Hematopoietic multipotent progenitor cell treated with erythropoietin and hydrocortisone succinate and interleukin-3 and kit ligand, for 17 days (in vitro differentiated cells): ENCODE results near the gene PIAS1.
"Not testable (repeated sequence)": the region's sequence is repeated elsewhere in the genome, so short reads cannot be mapped to it uniquely, and the experiment has no call there.

Source experiments
- DNase-seq: peaks from one replicate; pipeline ENCODE4 v3.0.0-alpha.2; 2015; ENCODE audit warnings: low spot score

Gene PIAS1

GRCh38 chr15:68114840-68115239 lies 60.7 kb downstream of the PIAS1 start:
- DNase-seq, result peak; percentile 25

GRCh38 chr15:68124700-68125099 lies 70.6 kb downstream of the PIAS1 start:
- no peak for DNase-seq

DNA sequence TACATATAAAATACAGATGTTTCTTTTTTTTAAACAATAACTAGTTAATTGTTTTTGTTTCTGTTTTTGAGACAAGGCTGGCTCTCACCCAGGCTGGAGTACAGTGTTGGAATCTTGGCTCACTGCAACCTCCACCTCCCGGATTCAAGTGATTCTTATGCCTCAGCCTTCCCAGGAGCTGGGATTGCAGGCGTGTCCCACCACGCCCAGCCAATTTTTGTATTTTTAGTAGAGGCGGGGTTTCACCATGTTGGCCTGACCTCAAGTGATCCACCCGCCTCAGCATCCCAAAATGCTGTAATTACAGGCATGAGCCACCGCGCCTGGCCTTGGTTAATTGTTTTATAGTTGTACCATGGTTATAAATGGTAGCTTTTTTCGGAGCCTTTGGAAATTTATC lies 72.3 kb downstream of the PIAS1 start:
- no peak for DNase-seq

GRCh38 chr15:68129072-68129471 lies 75.0 kb downstream of the PIAS1 start:
- DNase-seq, result no peak

DNA sequence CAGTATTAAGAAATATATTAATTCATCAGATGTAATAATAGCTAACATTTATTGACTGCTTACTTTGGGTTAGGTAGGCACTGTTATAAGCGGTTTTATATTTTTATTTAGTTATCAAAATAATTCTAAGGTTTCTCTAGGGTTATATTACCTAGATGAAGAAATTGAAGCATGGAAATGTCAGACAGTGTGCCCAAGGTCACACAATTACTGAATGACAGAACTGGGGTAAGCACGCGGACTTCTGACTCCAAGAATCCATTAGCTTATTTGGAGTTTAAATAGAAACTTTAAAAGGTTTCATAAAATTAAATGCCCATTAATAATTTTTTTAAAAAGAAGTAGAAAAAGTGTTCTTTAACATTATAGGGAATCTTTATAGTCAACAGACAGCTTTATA lies 76.7 kb downstream of the PIAS1 start:
- no peak for DNase-seq

- DNase-seq, result no peak
These were observed 83.0 kb downstream of the PIAS1 start for GRCh38 chr15:68137096-68137495.

- DNase-seq, result no peak
These were observed 89.0 kb downstream of the PIAS1 start for GRCh38 chr15:68143129-68143528.

GRCh38 chr15:68143785-68144184 lies 89.7 kb downstream of the PIAS1 start:
- DNase-seq, result no peak

DNA sequence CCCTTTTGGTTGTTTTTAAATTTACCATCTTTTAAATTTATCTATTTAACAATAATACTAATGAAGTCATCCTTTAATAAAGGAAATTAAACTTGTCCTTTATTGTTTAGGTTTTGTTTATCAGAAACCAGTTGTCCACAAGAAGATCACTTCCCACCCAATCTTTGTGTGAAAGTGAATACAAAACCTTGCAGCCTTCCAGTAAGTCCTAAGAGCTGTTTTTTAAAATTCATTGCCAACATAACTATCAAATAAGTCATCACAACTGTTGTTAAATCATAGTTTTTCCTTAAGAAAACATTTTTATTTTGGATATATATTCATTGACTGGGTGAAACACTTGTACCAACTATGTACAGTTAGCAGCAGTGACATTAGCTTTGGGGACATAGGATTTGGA lies 91.6 kb downstream of the PIAS1 start:
- no peak for DNase-seq

- no peak for DNase-seq
These were observed 93.9 kb downstream of the PIAS1 start for GRCh38 chr15:68148039-68148438.

- DNase-seq, result no peak
These were observed 94.9 kb downstream of the PIAS1 start for GRCh38 chr15:68149059-68149458.

GRCh38 chr15:68150187-68150586 lies 96.1 kb downstream of the PIAS1 start:
- DNase-seq, result no peak

DNA sequence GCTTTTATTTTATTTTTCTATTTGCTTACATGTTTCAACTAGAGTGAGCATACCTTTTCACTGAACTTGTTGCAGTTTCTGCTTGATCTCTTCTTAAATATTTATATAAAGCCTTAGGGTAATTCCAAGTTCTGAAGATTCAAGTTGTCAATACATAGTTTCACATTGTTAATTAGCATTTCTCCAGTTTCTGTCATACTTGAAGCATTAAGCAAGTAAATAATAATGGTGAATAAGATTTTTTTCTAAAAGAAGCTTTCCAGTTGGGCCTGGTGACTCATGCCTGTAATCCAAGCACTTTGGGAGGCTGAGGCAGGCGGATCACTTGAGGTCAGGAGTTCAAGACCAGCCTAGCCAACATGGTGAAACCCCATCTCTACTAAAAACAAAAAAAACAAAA lies 97.2 kb downstream of the PIAS1 start:
- no peak for DNase-seq

DNA sequence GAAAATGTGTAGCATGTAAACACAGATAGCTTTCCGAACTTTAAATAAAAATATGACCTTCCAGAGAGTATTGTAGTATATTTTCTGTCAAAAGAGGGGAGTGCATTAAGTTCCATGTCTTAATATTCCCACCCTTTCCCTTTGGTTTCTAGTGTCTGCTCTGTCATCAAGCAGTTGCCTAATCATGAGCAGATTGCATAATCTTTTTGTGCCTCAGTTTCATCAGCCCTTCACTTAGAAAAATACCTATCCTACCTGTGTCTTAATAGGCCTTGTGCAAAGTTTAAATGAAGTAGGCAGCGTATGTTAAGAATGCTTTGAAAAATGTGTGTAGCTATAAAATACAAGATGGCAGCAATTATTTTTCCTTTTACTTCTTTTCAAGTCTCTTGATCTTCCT lies 98.2 kb downstream of the PIAS1 start:
- no peak for DNase-seq

- DNase-seq, result peak; percentile 57
These were observed 100.9 kb downstream of the PIAS1 start for GRCh38 chr15:68154923-68155559.

- no peak for DNase-seq
These were observed 103.0 kb downstream of the PIAS1 start for GRCh38 chr15:68157074-68157473.

- no peak for DNase-seq
These were observed 104.0 kb downstream of the PIAS1 start for GRCh38 chr15:68158046-68158628.

- no peak for DNase-seq
These were observed 109.1 kb downstream of the PIAS1 start for GRCh38 chr15:68163191-68163590.

DNA sequence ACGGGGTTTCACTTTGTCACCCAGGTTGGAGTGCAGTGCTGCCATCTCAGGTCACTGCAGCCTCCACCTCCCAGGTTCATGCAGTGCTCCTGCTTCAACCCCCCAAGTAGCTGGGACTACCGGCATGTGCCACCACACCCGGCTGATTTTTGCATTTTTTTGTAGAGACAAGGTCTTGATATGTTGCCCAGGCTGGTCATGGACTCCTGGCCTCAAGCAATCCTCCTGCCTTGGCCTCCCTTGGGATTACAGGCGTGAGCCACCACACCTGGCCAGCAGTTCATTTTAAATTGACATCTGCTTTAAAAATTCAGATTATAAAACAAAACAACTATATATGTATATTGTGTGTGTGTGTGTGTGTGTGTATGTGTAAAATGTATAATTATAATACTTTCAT lies 112.7 kb downstream of the PIAS1 start:
- no peak for DNase-seq

DNA sequence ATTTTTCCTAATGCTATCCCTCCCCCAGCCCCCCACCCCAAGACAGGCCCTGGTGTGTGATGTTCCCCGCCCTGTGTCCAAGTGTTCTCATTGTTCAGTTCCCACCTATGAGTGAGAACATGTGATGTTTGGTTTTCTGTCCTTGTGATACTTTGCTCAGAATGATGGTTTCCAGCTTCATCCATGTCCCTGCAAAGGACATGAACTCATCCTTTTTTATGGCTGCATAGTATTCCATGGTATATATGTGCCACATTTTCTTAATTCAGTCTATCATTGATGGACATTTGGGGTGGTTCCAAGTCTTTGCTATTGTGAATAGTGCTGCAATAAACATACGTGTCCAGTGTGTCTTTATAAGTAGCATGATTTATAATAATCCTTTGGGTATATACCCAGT lies 117.9 kb downstream of the PIAS1 start:
- not testable (repeated sequence) for DNase-seq

DNA sequence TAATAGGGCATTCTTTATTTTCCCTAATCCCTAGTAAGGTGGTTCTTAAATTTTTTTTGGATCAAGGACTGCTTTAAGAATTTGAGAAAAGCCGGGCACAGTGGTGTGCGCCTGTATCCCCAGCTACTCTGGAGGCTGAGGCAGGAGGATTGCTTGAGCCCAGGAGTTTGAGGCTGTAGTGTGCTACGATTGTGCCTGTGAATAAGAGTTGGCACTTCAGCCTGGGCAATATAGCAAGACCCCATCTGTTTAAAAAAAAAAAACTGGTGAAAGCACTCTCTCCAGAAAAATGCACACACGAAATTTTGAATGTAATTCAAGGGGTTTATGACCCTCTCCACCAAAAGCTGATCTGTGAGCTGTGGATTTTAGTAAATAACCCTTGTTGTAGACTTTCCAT lies 119.0 kb downstream of the PIAS1 start:
- DNase-seq, result no peak

DNA sequence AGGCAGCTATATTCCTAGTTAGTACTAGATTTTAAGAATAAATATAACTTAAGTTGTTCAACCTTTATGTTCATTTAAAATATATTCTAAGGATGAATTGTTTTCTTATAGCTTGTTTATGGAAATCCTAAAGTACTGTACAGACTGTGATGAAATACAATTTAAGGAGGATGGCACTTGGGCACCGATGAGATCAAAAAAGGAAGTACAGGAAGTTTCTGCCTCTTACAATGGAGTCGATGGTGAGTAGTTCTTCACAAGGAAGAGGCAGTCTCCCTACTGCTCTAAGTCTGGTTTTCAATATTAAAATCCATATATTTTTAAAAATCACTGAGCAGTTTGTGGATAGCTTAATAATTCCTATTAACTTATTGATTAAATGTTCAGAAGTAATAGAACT lies 121.4 kb downstream of the PIAS1 start:
- DNase-seq, result no peak

DNA sequence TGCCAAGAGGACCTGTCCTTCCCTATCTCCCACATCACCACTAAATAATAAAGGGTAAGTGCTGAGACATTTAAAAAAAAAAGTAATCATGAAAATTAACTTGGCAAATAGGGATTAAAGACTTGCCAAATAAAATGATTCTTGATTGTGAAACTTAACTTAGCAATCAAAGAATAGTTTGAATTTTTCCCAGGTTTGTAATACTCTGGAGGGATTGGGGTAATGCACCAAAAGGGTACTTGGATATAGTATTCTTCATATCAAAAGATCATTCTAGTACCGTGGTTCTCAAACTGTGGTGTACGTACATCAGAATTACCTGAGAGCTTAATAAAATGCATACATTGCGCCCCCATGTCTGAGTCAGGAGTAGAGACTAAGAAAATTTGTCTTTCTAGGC lies 122.5 kb downstream of the PIAS1 start:
- DNase-seq, result no peak

DNA sequence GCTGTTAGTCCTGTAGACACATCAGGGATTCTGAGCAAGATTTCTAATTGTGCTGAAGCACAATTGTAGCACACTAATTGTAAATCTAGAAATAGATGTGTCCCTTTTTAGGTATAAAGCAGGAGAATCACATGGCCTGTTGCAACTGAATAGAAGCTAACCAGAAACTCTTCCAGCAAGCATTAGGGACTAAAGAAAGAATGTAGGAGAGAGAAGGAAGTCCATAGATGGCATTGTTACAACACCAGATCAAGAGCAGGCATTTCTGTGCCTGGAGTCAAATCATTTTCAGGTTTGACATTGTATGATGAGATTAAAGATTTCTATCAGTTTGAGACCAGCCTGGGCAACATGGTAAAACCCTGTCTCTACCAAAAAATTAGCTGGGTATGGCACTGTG lies 123.6 kb downstream of the PIAS1 start:
- DNase-seq, result no peak
